Effector memory CD4-positive, alpha-beta T cell (primary cell): ENCODE measurements around the gene CFAP97D1.

Source experiments
- DNase-seq, 3 donors: peaks; one replicate each; pipeline ENCODE4 v3.0.0-alpha.2; 2020
- H3K27ac ChIP-seq: 2 replicates; pipeline ENCODE4 v1.7.0; 2013; ENCODE audit warnings: mild to moderate bottlenecking, low read length, moderate library complexity; ENCODE audit not compliant: insufficient read depth, poor library complexity, severe bottlenecking
- H3K27me3 ChIP-seq: replicated peaks from 2 replicates; pipeline ENCODE4 v1.7.0; 2013; ENCODE audit warnings: mild to moderate bottlenecking, low read length; ENCODE audit not compliant: insufficient read depth, control insufficient read depth, poor library complexity, severe bottlenecking
- H3K36me3 ChIP-seq: 2 replicates; pipeline ENCODE4 v1.7.0; 2013; ENCODE audit warnings: mild to moderate bottlenecking, low read length, moderate library complexity; ENCODE audit not compliant: control insufficient read depth, insufficient read depth
- H3K4me1 ChIP-seq: 2 replicates; pipeline ENCODE4 v1.7.0; 2013; ENCODE audit warnings: low read length, mild to moderate bottlenecking; ENCODE audit not compliant: control insufficient read depth, insufficient read depth, poor library complexity, severe bottlenecking
- H3K4me3 ChIP-seq: 2 replicates; pipeline ENCODE4 v1.7.0; 2013; ENCODE audit warnings: low read length, low read depth, mild to moderate bottlenecking; ENCODE audit not compliant: insufficient read depth, poor library complexity, severe bottlenecking
- H3K9me3 ChIP-seq: 2 replicates; pipeline ENCODE4 v1.7.0; 2013; ENCODE audit warnings: mild to moderate bottlenecking, low read length, moderate library complexity; ENCODE audit not compliant: control insufficient read depth
- total RNA-seq, 3 donors: gene quantifications; one replicate each; lab custom pipeline; 2026; lab: John Stamatoyannopoulos, UW

Gene CFAP97D1
- total RNA-seq, result 0 to 0.19 (median 0.17) reads per million in 3 donors

- no peaks in the 10 kb centered on the region for H3K9me3 ChIP-seq
- no peaks in the 10 kb centered on the region for H3K27me3 ChIP-seq
- H3K36me3 ChIP-seq, result no peaks in the 10 kb centered on the region
- H3K27ac ChIP-seq, result peak within 1 kb of the TSS; percentile 22
- H3K4me3 ChIP-seq, result peak within 1 kb of the TSS; percentile 84
- no peak for DNase-seq
- peaks cover 14% of the 10 kb centered on the region for H3K4me1 ChIP-seq
Observed at GRCh38 chr17:43780135-43780534, at the start of gene CFAP97D1. CFAP97D1 (plus strand) TSS chr17:43780435; CDS start chr17:43780463, 28 bp downstream.

GRCh38 chr17:43732958-43733357, 47.3 kb upstream of the CFAP97D1 start:
- no peak overlapping the region for H3K4me3 ChIP-seq
- H3K36me3 ChIP-seq, result no peaks in the 10 kb centered on the region
- H3K27me3 ChIP-seq, result no peaks in the 10 kb centered on the region
- no peaks in the 10 kb centered on the region for H3K9me3 ChIP-seq
- no peak overlapping the region for H3K27ac ChIP-seq
- DNase-seq, result no peak
- H3K4me1 ChIP-seq, result no peaks in the 10 kb centered on the region

DNA sequence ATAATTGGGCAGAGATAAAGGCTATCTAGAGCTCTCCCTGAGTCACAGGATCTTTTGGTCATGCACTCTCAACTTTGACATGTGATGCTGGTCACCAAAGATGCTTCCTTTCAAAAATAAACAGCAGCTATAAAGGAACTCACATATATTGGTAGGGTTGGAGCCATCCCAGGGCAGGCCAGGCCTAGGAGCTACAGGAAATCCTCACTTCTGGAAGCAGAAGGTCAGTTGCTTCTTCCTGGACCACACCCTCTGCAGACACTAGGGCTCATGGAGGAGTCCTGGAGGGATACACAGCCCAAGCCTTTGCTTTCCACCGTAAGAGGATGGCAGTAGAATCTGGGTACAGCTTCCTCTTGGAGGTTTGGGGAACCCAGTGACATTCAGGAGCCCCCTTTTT, 46.3 kb upstream of the CFAP97D1 start:
- no peaks in the 10 kb centered on the region for H3K4me1 ChIP-seq
- H3K9me3 ChIP-seq, result no peaks in the 10 kb centered on the region
- H3K4me3 ChIP-seq, result no peak overlapping the region
- DNase-seq, result no peak
- H3K27me3 ChIP-seq, result no peaks in the 10 kb centered on the region
- H3K36me3 ChIP-seq, result no peaks in the 10 kb centered on the region
- H3K27ac ChIP-seq, result no peak overlapping the region

- H3K4me1 ChIP-seq, result no peaks in the 10 kb centered on the region
- H3K27me3 ChIP-seq, result no peaks in the 10 kb centered on the region
- no peak overlapping the region for H3K27ac ChIP-seq
- no peak for DNase-seq
- H3K36me3 ChIP-seq, result no peaks in the 10 kb centered on the region
- no peak overlapping the region for H3K4me3 ChIP-seq
- H3K9me3 ChIP-seq, result no peaks in the 10 kb centered on the region
Observed at GRCh38 chr17:43734376-43734775, 45.9 kb upstream of the CFAP97D1 start.

- Histone ChIP-seq H3K9me3 (no peaks in the 10 kb centered on the region), H3K27ac (no peak overlapping the region), H3K27me3 (no peaks in the 10 kb centered on the region), H3K36me3 (no peaks in the 10 kb centered on the region), H3K4me3 (no peak overlapping the region), H3K4me1 (no peaks in the 10 kb centered on the region)
- no peak for DNase-seq
Observed at GRCh38 chr17:43736389-43736788, 43.8 kb upstream of the CFAP97D1 start.

DNA sequence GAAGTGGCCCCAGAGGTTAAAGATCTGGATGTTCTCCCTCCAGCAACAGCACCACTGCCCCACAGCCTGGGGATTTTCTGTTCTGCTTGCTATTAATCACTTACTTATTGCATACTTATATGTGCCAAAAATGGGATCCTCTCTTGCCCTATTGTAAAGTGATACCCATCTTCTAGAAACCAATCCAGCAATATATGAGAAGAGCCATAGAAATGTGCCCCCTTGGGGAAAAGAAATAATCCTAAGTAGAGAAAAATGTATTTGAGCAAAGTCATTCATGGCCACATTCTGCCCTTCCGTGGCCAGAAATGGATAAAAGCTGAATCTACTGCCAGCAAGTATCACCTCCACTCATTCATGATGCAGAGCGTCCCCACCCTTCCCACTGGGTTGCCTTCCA, 42.5 kb upstream of the CFAP97D1 start:
- no peaks in the 10 kb centered on the region for H3K9me3 ChIP-seq
- H3K4me3 ChIP-seq, result no peak overlapping the region
- no peaks in the 10 kb centered on the region for H3K36me3 ChIP-seq
- DNase-seq, result no peak
- no peaks in the 10 kb centered on the region for H3K27me3 ChIP-seq
- no peaks in the 10 kb centered on the region for H3K4me1 ChIP-seq
- H3K27ac ChIP-seq, result no peak overlapping the region

- H3K4me3 ChIP-seq, result no peak overlapping the region
- no peak for DNase-seq
- no peaks in the 10 kb centered on the region for H3K4me1 ChIP-seq
- no peaks in the 10 kb centered on the region for H3K36me3 ChIP-seq
- no peaks in the 10 kb centered on the region for H3K27me3 ChIP-seq
- no peaks in the 10 kb centered on the region for H3K9me3 ChIP-seq
- no peak overlapping the region for H3K27ac ChIP-seq
Observed at GRCh38 chr17:43740541-43740940, 39.7 kb upstream of the CFAP97D1 start.

- Histone ChIP-seq H3K9me3 (no peaks in the 10 kb centered on the region), H3K4me3 (no peak overlapping the region), H3K27ac (no peak overlapping the region), H3K36me3 (no peaks in the 10 kb centered on the region), H3K27me3 (no peaks in the 10 kb centered on the region), H3K4me1 (no peaks in the 10 kb centered on the region)
- DNase-seq, result no peak
Observed at GRCh38 chr17:43741636-43742035, 38.6 kb upstream of the CFAP97D1 start.

DNA sequence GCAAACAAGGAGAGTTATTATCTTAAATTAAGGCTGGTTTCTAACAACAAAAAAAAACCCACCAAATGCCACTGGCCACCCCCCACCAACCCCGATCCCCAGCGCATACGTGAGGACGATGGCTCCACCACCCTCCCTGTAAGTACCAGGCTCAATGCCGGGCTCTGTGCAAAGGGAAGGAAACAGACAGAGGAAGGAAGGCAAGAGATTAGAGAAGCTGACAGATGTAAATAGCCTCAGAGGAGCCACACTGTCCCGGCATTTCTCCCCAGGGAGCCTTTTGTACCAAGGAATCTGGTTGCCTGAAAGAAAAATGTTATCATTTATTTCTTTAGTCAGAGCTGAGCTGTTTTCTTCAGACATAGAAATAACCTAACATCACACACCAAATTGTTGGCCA, 34.7 kb upstream of the CFAP97D1 start:
- Histone ChIP-seq H3K27me3 (no peaks in the 10 kb centered on the region), H3K4me1 (no peaks in the 10 kb centered on the region), H3K9me3 (no peaks in the 10 kb centered on the region), H3K27ac (no peak overlapping the region), H3K4me3 (no peak overlapping the region), H3K36me3 (no peaks in the 10 kb centered on the region)
- DNase-seq, result no peak

DNA sequence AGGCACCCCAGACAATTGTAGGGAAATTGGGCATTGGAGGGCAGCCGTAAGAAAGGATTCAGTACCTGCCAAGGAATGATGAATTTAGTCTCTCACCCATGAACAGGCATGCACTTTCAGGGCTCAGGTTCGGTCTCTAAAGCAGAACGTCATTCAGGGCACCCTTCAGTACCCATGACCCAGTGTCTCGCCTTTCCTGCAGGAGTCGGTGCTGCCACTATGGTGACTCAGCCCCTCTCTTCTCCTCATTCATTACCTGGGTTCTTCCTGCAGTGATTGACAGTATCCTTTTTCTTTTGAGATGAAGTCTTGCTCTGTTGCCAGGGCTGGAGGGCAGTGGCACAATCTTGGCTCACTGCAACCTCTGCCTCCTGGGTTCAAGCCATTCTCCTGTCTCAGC, 30.1 kb upstream of the CFAP97D1 start:
- Histone ChIP-seq H3K27ac (no peak overlapping the region), H3K9me3 (no peaks in the 10 kb centered on the region), H3K36me3 (no peaks in the 10 kb centered on the region), H3K4me3 (no peak overlapping the region), H3K4me1 (no peaks in the 10 kb centered on the region), H3K27me3 (peaks cover 3% of the 10 kb centered on the region)
- no peak for DNase-seq
